Hippocampal formation (tissue), 2 donors: Measurements from ENCODE around the gene PKNOX2.

Experiments
- DNase-seq, 2 donors: peaks; one replicate each; lab custom pipeline; 2025; lab: John Stamatoyannopoulos, UW

Gene PKNOX2

DNA sequence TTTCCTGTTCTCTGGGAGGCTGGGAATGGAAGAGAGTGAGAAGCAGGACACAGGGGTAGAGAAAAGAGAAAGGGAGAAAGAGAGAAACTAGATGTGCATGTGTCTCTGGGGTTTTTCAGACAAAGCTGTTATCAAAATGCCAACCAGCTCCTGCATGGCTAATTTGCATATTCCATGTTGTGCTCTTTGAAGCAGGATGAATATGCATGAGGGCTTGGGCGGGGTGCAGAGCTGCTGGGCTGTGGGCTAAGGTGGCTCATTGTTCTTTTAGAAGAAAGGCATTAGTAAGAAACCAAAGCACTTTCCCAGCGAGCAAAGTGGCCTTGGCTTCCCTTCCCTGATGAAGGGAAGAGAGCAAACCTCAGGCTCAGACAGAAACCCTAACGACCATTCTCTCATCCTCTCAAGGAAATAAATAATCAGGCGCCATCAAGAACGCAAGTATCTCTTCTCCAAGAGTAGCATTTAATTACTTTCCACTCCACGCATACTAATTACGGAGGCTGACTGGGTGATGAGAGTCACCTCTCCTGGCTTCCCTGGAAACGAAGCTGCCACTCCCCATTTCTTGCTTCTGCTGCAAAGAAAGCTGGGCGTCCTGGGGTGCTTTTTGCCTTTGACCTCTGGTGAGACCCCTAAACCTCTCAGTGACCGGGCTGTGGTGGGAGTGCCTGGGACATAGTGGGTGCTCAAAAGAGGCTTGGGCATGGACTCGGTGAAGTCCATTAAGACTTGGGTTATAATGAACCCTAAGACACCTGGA, 277.3 kb downstream of the PKNOX2 start:
- DNase-seq: peak; percentile 52 to 76

- no peak for DNase-seq
Observed at GRCh38 chr11:125442946-125443345, 278.4 kb downstream of the PKNOX2 start.

- no peak for DNase-seq
Observed at GRCh38 chr11:125443767-125444311, 279.3 kb downstream of the PKNOX2 start.

- DNase-seq: no peak
Observed at GRCh38 chr11:125445731-125446130, 281.2 kb downstream of the PKNOX2 start.

DNA sequence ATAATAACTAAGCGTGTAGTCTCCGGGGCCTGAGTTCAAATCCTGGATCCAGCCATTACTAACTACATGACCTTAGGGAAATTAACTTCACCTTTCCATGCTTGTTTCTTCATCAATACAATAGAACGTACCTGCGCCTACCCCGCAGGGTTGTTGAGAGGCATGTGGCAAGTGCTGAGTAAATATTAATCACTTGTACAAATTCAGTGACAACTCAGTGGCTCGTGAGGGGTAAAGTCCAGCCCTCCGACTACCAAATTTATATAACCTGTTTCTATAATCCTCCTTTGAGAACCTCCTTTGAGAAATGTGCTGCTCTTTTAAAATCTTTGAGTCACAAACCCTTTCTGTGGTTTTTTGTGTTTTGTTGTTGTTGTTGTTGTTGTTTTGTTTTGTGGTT, 281.7 kb downstream of the PKNOX2 start:
- DNase-seq: no peak

GRCh38 chr11:125447721-125448120, 283.2 kb downstream of the PKNOX2 start:
- DNase-seq: no peak

DNA sequence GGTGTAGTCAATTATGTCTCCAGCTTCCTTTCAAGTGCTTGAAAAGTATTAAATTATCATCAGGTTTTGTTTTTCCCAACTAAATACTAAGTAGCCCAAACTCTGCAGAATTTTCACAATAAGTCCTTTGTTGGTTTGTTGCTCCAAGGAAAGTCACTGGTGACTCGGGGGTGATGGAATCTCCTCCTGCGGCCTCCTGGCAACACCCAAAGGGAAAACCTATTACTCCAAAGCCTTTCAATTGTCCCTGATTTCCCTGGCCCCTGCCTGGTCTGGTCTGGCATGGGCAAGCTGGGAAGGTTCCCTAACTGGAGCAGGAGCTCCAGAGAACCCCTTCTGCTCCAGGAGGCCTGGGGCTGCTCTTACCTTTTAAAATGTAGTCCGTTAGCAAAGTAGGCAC, 283.6 kb downstream of the PKNOX2 start:
- peak in 1 of 2 donors; percentile 32 for DNase-seq

GRCh38 chr11:125449565-125449964, 285.0 kb downstream of the PKNOX2 start:
- DNase-seq: no peak

- peak; percentile 82 to 88 for DNase-seq
Observed at GRCh38 chr11:125451400-125452124, 287.0 kb downstream of the PKNOX2 start.

DNA sequence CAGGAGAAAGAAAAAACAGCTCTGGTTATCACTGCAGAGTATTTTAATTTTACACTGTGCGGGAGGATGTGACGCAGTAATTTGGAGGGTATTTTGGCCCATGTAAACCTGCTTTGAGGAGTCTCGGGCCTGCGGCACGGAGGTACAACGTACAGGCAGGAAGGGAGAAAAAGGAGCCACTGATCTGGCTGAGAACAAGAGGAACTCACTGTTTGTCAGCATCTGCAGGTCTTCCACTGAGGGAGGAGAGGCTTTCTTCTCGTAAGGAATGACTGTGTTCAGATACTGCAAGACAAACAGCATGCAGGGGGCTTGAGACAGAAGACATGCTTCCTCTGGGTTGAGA, 287.5 kb downstream of the PKNOX2 start:
- no peak for DNase-seq

GRCh38 chr11:125454047-125454446, 289.5 kb downstream of the PKNOX2 start:
- no peak for DNase-seq

- DNase-seq: no peak
Observed at GRCh38 chr11:125455851-125456250, 291.3 kb downstream of the PKNOX2 start.

GRCh38 chr11:125457814-125458343, 293.3 kb downstream of the PKNOX2 start:
- DNase-seq: peak; percentile 75 to 76

DNA sequence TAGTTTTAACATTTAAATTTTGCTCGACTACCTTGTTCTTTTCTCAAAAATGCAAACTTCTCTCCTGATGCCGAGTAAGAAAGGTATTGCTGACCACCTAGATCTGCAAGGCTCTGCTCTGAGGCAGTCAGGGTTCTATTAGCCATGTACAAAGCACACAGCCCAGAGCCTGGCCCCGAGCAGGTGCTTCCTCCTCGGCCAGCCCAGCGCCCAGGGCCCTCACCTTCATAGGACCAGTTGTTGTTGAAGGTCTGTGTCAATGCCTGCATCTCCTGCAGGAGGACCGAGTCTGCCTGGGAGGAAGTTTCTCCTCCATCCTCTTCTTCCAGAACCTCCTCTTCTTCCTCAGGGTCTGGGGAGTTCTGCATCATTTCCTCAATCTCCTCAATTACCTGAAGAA, 295.7 kb downstream of the PKNOX2 start:
- DNase-seq: no peak

DNA sequence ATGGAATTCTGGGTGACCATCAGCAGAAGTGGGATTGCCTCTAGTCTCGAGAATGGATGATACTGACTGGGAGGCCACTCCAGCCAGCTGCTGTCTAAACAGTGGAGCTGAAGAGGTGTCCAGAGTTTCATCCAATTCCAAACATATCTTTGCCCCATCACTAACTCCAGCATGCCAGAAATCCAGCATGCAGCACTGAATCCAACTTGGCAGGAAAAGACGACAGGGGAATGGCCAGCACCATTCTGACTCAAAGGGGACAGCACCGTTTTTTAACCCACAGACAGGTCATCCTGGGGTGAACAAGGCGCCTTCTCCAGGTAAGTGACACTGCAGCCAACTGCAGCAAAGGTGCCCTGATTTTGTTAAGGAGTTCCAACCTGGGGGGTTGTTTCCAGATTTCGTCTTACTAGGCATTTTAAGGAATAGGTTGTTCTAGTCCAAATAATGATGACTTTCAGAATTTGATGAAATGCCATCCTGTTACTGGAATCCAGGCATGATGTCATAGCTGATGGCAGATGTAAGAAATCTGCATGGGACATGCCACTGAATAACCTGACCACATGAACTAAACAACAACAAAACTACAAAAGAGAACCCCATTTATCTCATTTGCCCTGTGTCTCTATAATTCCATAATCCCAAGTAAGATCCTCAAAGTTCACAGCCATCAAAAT, 299.2 kb downstream of the PKNOX2 start:
- DNase-seq: no peak

- no peak for DNase-seq
Observed at GRCh38 chr11:125464270-125464662, 299.7 kb downstream of the PKNOX2 start.

- DNase-seq: no peak
Observed at GRCh38 chr11:125464666-125465065, 300.1 kb downstream of the PKNOX2 start.

DNA sequence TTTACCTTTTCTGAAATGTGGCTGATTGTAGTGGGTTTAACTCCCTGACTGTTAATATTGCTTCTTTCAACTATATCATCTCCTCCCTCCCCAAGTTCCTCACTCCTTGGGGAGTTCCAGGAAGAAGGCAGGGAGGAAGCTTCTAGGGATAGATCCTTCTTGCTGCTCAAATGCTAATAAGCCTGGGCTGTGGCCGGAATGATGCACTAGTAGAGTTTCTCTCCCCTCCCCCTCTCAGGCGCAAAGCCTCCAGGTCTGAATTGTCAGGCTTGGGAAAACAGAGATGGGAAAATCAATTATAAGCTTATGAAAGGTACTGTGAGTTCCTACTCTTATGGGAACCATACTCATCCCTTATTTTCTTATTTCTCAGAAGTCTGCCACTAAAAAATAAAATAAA, 300.7 kb downstream of the PKNOX2 start:
- DNase-seq: no peak

DNA sequence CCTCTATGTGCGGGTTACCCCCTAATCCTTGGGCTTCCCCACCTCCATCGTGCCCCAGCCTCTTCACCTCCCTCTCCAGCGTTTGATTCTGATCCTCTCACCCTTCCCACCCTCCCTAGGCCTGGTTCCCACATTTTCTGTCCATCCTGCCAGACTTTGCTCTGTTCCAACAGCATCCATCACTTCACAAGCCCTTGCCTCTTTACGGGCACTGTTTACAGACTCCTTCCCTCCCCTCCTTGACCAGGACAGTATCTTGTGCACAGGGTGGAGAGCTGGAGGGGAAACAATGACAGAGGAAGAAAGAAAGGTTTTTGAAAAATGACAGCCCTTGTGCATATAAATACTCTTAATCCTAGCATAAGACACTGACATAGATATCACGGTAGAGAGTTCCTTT, 301.1 kb downstream of the PKNOX2 start:
- DNase-seq: no peak

- DNase-seq: no peak
Observed at GRCh38 chr11:125468025-125468424, 303.5 kb downstream of the PKNOX2 start.

DNA sequence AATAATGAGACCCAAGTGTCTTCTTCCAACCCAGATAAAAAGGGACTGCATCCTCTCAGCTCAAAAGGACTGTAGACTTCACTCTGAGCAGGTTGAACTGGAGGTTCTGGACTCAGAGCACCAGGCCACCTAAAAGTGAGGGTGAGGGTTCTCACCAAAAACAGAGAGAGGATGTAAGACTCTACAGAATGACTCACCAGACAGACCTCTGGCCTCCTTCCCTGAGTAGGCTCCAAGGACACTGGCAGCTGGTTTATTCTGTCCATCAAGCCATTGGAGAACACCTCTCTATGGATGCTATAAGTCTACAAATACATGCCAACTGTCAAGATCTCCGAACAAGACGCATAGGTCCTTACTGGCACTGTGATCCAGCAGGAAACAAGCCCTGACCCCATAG, 304.3 kb downstream of the PKNOX2 start:
- DNase-seq: no peak

DNA sequence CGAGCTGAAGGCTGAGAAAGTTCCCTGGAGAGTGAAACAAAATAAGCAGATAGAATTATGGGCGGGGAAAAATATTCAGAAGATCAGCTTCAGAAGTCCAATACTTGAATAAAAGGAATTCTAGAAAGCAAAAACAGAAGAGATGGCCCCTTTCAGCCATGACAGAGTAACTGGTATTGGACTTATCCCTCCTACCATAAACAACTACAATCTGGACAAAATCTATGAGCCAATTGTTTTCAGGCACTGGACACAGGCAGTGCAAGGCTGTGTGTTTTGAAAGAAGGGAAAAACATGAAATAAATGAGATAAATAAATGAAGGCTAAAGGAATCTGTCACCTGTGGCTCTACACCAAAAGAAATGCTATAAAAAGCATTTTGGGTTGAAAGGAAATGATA, 305.8 kb downstream of the PKNOX2 start:
- DNase-seq: peak in 1 of 2 donors; percentile 57
